ENCODE results near the gene PIK3R1. TPM values are rescaled to one million over a fixed set of nuclear protein-coding genes. Genes with fewer than 3 reads are reported as not detected.

PIK3R1 gene
- total and polyA plus RNA-seq, 10 donors = 4.9 to 200 (median 108) TPM

DNA sequence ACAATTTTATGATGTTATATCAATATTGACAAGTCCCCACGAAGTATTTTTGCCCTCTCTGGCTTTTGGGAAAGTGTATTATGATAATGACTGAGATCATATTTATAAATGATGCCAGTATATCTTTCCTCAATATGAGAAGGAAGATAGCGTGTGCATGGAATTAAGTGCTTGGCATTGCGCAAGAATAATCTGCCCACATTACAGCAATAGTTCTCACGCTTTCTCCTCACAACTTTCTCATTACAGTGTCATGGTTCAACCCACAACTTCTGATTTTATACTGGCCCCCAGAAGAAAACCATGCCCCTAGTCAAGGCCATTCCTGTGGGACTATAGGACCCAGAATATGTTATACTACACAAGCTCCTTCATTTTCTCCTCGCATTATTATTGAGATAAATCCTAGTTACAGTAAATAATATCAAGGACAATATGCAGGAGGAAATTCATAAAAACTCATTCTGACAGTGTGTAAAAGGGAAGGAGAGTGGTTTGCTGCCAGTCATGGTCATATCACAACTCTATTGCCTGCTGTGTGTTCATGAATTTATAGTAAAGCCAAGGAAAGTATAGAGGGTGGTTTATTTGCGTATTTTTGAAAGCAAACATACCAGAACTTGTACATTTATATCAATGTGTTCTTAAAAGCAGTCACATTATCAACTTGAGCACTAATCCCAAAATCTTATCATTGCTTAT lies 114.1 kb downstream of the PIK3R1 start:
- no peak for DNase-seq
- no peaks in the 10 kb centered on the region for H3K36me3 ChIP-seq
- no peaks in the 10 kb centered on the region for H3K27me3 ChIP-seq (replicated peaks in 1 of 7)
- H3K4me1 ChIP-seq = peaks cover 5 to 36% (median 22%) of the 10 kb centered on the region in 6 donors
- H3K4me3 ChIP-seq = no peak overlapping the region
- intact Hi-C loops (cut with DNase I; ENCODE audit: low total_unique reads) = no loop called here
- TF ChIP-seq, protein P1, sequence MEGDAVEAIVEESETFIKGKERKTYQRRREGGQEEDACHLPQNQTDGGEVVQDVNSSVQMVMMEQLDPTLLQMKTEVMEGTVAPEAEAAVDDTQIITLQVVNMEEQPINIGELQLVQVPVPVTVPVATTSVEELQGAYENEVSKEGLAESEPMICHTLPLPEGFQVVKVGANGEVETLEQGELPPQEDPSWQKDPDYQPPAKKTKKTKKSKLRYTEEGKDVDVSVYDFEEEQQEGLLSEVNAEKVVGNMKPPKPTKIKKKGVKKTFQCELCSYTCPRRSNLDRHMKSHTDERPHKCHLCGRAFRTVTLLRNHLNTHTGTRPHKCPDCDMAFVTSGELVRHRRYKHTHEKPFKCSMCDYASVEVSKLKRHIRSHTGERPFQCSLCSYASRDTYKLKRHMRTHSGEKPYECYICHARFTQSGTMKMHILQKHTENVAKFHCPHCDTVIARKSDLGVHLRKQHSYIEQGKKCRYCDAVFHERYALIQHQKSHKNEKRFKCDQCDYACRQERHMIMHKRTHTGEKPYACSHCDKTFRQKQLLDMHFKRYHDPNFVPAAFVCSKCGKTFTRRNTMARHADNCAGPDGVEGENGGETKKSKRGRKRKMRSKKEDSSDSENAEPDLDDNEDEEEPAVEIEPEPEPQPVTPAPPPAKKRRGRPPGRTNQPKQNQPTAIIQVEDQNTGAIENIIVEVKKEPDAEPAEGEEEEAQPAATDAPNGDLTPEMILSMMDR (IDR thresholded peaks at IDR 0.05 in 8 of 11, conservative IDR thresholded peaks at IDR 0.05 in 3 of 11) = no peak
- TF ChIP-seq POLR2A (IDR thresholded peaks at IDR 0.05) = no peak
- no peak for TF ChIP-seq POLR2AphosphoS5 (IDR thresholded peaks at IDR 0.05)
- 69 to 83% (median 75%) methylated on average over 6 of the region's 6 CpGs for WGBS, 5 donors
- no peaks in the 10 kb centered on the region for H3K9me3 ChIP-seq
- no peak overlapping the region for H3K27ac ChIP-seq

DNA sequence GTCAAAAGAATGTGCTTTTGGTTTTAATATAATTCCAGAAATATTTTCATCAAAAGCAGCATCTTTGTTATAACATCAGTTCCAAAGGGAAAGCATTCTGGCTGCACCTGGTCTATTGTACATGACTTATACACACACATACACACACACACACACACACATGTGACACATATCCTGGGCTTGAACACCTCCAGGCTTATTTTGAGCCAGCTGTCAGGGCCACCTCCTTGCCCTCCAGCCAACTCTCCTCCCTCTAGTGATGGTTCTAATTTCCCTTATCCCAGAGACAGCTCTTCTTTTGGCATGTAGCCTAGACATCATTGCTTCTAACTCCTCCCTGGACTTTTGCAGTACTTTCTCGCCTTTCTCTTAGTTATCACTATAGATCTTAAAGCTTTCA lies 115.0 kb downstream of the PIK3R1 start:
- Histone ChIP-seq H3K27ac (peak overlapping the region in 3 of 8 donors; percentile 2 to 72 (median 69)), H3K27me3 (replicated peaks in 1 of 7) (no peaks in the 10 kb centered on the region), H3K9me3 (no peaks in the 10 kb centered on the region), H3K4me3 (no peak overlapping the region), H3K36me3 (no peaks in the 10 kb centered on the region), H3K4me1 (peaks cover 5 to 36% (median 22%) of the 10 kb centered on the region in 6 donors)
- no peak for DNase-seq
- TF ChIP-seq POLR2AphosphoS5 (IDR thresholded peaks at IDR 0.05) (no peak), POLR2A (IDR thresholded peaks at IDR 0.05) (no peak)
- TF ChIP-seq, protein P1 (IDR thresholded peaks at IDR 0.05 in 8 of 11, conservative IDR thresholded peaks at IDR 0.05 in 3 of 11) = no peak
- WGBS, 5 donors = 73 to 90% (median 85%) methylated on average over 1 of the region's 1 CpG
- intact Hi-C loops (cut with DNase I; ENCODE audit: low total_unique reads) = no loop called here

- H3K4me3 ChIP-seq = no peak overlapping the region
- peaks cover 5 to 36% (median 22%) of the 10 kb centered on the region in 6 donors for H3K4me1 ChIP-seq
- DNase-seq = no peak
- H3K9me3 ChIP-seq = no peaks in the 10 kb centered on the region
- WGBS, 5 donors = 60 to 68% (median 64%) methylated on average over 4 of the region's 4 CpGs
- no peak for TF ChIP-seq POLR2A (IDR thresholded peaks at IDR 0.05)
- TF ChIP-seq, protein P1 (IDR thresholded peaks at IDR 0.05 in 8 of 11, conservative IDR thresholded peaks at IDR 0.05 in 3 of 11) = no peak
- intact Hi-C loops (cut with DNase I; ENCODE audit: low total_unique reads) = no loop called here
- peak overlapping the region in 4 of 8 donors; percentile 28 to 72 (median 70) for H3K27ac ChIP-seq
- H3K27me3 ChIP-seq (replicated peaks in 1 of 7) = no peaks in the 10 kb centered on the region
- no peaks in the 10 kb centered on the region for H3K36me3 ChIP-seq
Observed at GRCh38 chr5:68331192-68332079, 115.9 kb downstream of the PIK3R1 start.

GRCh38 chr5:68332080-68332451 lies 116.5 kb downstream of the PIK3R1 start:
- no peak for DNase-seq
- intact Hi-C loops (cut with DNase I; ENCODE audit: low total_unique reads) = no loop called here
- WGBS, 5 donors = 75 to 91% (median 85%) methylated on average over 3 of the region's 3 CpGs

More at GRCh38 chr5:68332080-68332451, 116.5 kb downstream of the PIK3R1 start:
- H3K9me3 ChIP-seq = no peaks in the 10 kb centered on the region
- peak overlapping the region in 3 of 8 donors; percentile 69 to 72 (median 72) for H3K27ac ChIP-seq
- no peaks in the 10 kb centered on the region for H3K27me3 ChIP-seq (replicated peaks in 1 of 7)
- H3K4me3 ChIP-seq = no peak overlapping the region
- TF ChIP-seq POLR2A (IDR thresholded peaks at IDR 0.05) (no peak), POLR2AphosphoS5 (IDR thresholded peaks at IDR 0.05) (no peak)
- TF ChIP-seq, protein P1 (IDR thresholded peaks at IDR 0.05 in 8 of 11, conservative IDR thresholded peaks at IDR 0.05 in 3 of 11) = no peak
- peaks cover 5 to 36% (median 22%) of the 10 kb centered on the region in 6 donors for H3K4me1 ChIP-seq
- no peaks in the 10 kb centered on the region for H3K36me3 ChIP-seq
